Keratinocyte (primary cell): ENCODE measurements around the gene RCSD1.

Experiments
- EZH2 ChIP-seq: IDR thresholded peaks from one replicate; pipeline ENCODE4 v1.6.1; 2012; ENCODE audit warnings: inconsistent platforms, mild to moderate bottlenecking, low read length, moderate library complexity
- TF ChIP-seq, protein P1 (sequence below), 3 experiments: IDR thresholded peaks in 1 of 3; conservative IDR thresholded peaks in 1 of 3; optimal IDR thresholded peaks in 1 of 3; 2 replicates in 2 of 3; 3 replicates in 1 of 3; pipeline versions ENCODE3 to v1.5.1; 2011; ENCODE audit warnings: low read length in 3 of 3, mild to moderate bottlenecking in 3 of 3, moderate library complexity in 2 of 3, control low read depth in 1 of 3, inconsistent platforms in 1 of 3; ENCODE audit not compliant: insufficient read depth in 2 of 3; ENCODE audit errors: extremely low read depth in 1 of 3

DNA sequence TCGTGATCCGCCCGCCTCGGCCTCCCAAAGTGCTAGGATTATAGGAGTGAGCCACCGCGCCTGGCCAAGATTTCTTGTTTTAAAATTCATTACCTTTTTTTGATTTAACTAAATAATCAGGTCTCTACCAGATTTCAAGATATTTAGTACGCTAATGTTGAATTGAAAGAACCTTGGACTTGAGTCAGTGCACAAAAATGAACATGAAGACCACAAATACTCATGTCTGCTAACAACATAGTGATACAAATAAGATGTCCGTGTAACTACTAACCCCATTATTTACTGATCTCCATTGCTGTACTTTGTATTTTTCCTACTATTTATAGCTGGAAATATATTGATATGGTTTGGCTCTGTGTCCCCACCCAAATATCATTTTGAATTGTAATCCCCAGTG lies 108.1 kb downstream of the RCSD1 start:
- TF ChIP-seq, protein P1, sequence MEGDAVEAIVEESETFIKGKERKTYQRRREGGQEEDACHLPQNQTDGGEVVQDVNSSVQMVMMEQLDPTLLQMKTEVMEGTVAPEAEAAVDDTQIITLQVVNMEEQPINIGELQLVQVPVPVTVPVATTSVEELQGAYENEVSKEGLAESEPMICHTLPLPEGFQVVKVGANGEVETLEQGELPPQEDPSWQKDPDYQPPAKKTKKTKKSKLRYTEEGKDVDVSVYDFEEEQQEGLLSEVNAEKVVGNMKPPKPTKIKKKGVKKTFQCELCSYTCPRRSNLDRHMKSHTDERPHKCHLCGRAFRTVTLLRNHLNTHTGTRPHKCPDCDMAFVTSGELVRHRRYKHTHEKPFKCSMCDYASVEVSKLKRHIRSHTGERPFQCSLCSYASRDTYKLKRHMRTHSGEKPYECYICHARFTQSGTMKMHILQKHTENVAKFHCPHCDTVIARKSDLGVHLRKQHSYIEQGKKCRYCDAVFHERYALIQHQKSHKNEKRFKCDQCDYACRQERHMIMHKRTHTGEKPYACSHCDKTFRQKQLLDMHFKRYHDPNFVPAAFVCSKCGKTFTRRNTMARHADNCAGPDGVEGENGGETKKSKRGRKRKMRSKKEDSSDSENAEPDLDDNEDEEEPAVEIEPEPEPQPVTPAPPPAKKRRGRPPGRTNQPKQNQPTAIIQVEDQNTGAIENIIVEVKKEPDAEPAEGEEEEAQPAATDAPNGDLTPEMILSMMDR (optimal IDR thresholded peaks at IDR 0.05 in 1 of 3, IDR thresholded peaks at IDR 0.05 in 1 of 3, conservative IDR thresholded peaks at IDR 0.05 in 1 of 3; ENCODE audit: extremely low read depth in 1 of 3, insufficient read depth in 2 of 3, low read length in 3 of 3) = no peak
- TF ChIP-seq EZH2 = no peak
